RWPE1 (cell line): Measurements from ENCODE around the gene BLOC1S6.

ENCODE experiments used
- CTCF ChIA-PET: fragments of 350-600 bp; sonication (Branson Sonifier 250); formaldehyde crosslinking; extraction: SDS; loops from one replicate; lab custom pipeline; 2021; lab: Yijun Ruan, JAX
- POLR2A ChIA-PET: fragments of 400-600 bp; formaldehyde crosslinking; extraction: SDS; loops from one replicate; lab custom pipeline; 2020; ENCODE audit warnings: antibody characterized with exemption; ENCODE audit not compliant: low non-redundant PET; lab: Yijun Ruan, JAX
- DNase-seq: peaks from one replicate; pipeline ENCODE4 v3.0.0; 2012; ENCODE audit warnings: low spot score
- H3K27ac ChIP-seq: fragments of 450-650 bp; 2 replicates; pipeline ENCODE4 v1.5.1; 2017
- CTCF ChIP-seq: fragments of 450-650 bp; conservative IDR thresholded peaks from 2 replicates; pipeline ENCODE4 v1.5.1; 2017; ENCODE audit warnings: low read depth, mild to moderate bottlenecking

BLOC1S6 gene

GRCh38 chr15:45657764-45658545 lies 70.8 kb downstream of the BLOC1S6 start:
- no peak for DNase-seq
- POLR2A ChIA-PET = no interaction called here
- H3K27ac ChIP-seq = no peak overlapping the region
- TF ChIP-seq CTCF = no peak
- CTCF ChIA-PET = no interaction called here
